ENCODE data around the gene DYNLT4. TPM values are rescaled to one million over a fixed set of nuclear protein-coding genes. Genes with fewer than 3 reads are reported as not detected.

Gene DYNLT4
- total and polyA plus RNA-seq, 2 of the 13 experiments (the other 11 are each of a cell fraction or from before 2014, with no cell fraction given): 0.77 TPM; not detected in 1

DNA sequence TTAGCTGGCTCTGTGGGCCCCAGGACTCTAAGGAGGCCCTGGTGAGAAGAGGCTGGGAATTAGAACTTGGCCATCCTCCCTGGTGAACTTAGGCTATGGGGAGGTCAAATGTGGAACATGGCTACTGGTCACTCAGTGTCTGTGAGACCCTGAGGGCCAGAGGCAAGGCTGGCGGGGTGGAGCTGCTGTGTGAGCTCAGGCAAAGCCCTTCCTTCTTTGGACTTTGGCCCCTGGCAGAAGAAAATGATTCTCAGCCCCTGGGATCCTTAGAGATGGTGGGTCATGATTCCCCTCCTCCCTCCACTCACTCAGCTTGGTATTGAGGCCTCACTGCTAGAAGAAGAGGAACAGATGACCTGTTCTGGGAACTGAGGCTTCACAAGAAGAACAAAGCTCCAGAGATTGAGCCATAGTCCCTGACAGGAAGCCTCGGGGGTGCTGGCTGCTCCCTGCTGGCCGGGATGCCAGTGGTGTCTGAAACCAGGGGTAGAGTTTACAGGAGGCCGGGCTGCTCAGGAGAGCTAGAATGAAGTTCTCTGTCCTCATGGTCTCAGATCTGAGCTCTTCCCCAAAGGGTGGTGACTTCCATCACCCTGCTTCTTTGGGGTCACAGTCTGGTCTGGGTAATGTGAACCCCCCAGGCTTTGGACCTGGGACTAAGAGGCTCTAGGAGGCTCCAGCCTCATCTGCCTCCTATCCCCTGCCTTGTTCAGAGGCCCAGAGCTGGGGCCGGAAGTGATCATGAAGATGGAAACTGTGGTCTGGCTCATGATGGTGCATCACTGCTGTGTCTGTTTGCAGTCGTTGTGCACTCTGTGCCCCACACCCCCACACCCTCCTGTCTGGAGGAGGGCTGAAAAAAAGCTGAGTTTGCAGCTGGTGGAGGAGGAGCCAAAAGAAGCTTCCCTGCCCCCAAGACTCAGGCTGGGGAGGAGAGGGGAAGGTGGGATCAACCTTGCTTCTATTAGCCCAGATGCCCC lies 2.1 kb upstream of the DYNLT4 start:
- peak overlapping the region; percentile 99 for H3K9ac ChIP-seq (ENCODE audit: insufficient read depth, low read depth, low read length)
- no peaks in the 10 kb centered on the region for H3K9me3 ChIP-seq (ENCODE audit: low read length)
- peak; percentile 18 for ATAC-seq
- POLR2A ChIA-PET: interaction anchor here (0.9 to 12.9 kb wide), 23 partner anchors 10 to 682 kb away, joined by 3 to 570 read pairs (median 11); partner anchors contain the start of genes BEST4, EIF2B3, HECTD3 and MUTYH
- peak; percentile 66 for DNase-seq (ENCODE audit: low spot score)
- H3K27ac ChIP-seq (ENCODE audit: extremely low read length, insufficient read depth, low read length): peak overlapping the region; percentile 100
- H4K20me1 ChIP-seq (ENCODE audit: insufficient read depth, low read length): no peaks in the 10 kb centered on the region
- peaks cover 11% of the 10 kb centered on the region for H3K79me2 ChIP-seq (ENCODE audit: insufficient read depth, low read length)
- peaks cover 0 to 16% of the 10 kb centered on the region in 2 experiments; a peak in 2 of 5 replicates for H3K36me3 ChIP-seq (replicated peaks in 1 of 2; ENCODE audit: control insufficient read depth in 1 of 2, insufficient read depth in 2 of 2, low read length in 2 of 2)
- intact Hi-C loops (cut with micrococcal nuclease; ENCODE audit: unreplicated experiment) (loop anchor here (2.0 kb wide), 2 partner anchors 16 to 18 kb away; no protein-coding TSS in a partner anchor), in situ Hi-C loops (cut with HindIII; ENCODE audit: extremely low pct_ligation_motif_present, low pct_unique_long_range_greater_than_20kb) (no loop called here)
- H2AFZ ChIP-seq (ENCODE audit: low read length): no peak overlapping the region
- TSS peak; percentile 47 for BruUV-seq (replicated peaks)
- peak overlapping the region; percentile 98 for H3K4me2 ChIP-seq (ENCODE audit: low read depth, low read length)
- FAIRE-seq: peak; percentile 80
- no peaks in the 10 kb centered on the region for H3K27me3 ChIP-seq (ENCODE audit: control insufficient read depth in 1 of 2, insufficient read depth in 2 of 2, low read length in 2 of 2)
- peak overlapping the region; percentile 70 to 87 (median 78) for H3K4me3 ChIP-seq (replicated peaks in 1 of 3; ENCODE audit: insufficient read depth in 1 of 3, low read depth in 2 of 3, low read length in 3 of 3)
- peaks cover 72% of the 10 kb centered on the region for H3K4me1 ChIP-seq (ENCODE audit: insufficient read depth, low read length)
- 3% methylated on average over 4 of the region's 6 CpGs for WGBS (ENCODE audit: low lambda C conversion rate)
- CTCF ChIA-PET (ENCODE audit: low intra/inter-chr PET ratio, low total read pairs): no interaction called here
- TF ChIP-seq RORA (CRISPR knock-in tag; IDR thresholded peaks at IDR 0.05) (no peak), ZNF703 (CRISPR knock-in tag; IDR thresholded peaks at IDR 0.05; ENCODE audit: borderline replicate concordance) (no peak), NR2F6 (IDR thresholded peaks at IDR 0.05) (no peak), NR2F6 (CRISPR knock-in tag; IDR thresholded peaks at IDR 0.05) (no peak), SKI (IDR thresholded peaks at IDR 0.05; ENCODE audit: partially characterized antibody) (no peak), ZNF205 (CRISPR knock-in tag; IDR thresholded peaks at IDR 0.05) (no peak), TMF1 (CRISPR knock-in tag; IDR thresholded peaks at IDR 0.05; ENCODE audit: low read depth) (no peak), FOXC1 (CRISPR knock-in tag; IDR thresholded peaks at IDR 0.05; ENCODE audit: borderline replicate concordance) (peak; percentile 65; the same call in 1 of the 2 replicates), MAZ (IDR thresholded peaks at IDR 0.05; ENCODE audit: borderline replicate concordance, low read depth, low read length) (no peak), MAZ (CRISPR knock-in tag; IDR thresholded peaks at IDR 0.05; ENCODE audit: low read depth) (no peak; the same call in none of the 2 replicates), ASH2L (IDR thresholded peaks at IDR 0.05; ENCODE audit: insufficient read length, low read depth, low read length) (no peak), ZSCAN30 (CRISPR knock-in tag; IDR thresholded peaks at IDR 0.05) (no peak)
- TF ChIP-seq, protein P1, sequence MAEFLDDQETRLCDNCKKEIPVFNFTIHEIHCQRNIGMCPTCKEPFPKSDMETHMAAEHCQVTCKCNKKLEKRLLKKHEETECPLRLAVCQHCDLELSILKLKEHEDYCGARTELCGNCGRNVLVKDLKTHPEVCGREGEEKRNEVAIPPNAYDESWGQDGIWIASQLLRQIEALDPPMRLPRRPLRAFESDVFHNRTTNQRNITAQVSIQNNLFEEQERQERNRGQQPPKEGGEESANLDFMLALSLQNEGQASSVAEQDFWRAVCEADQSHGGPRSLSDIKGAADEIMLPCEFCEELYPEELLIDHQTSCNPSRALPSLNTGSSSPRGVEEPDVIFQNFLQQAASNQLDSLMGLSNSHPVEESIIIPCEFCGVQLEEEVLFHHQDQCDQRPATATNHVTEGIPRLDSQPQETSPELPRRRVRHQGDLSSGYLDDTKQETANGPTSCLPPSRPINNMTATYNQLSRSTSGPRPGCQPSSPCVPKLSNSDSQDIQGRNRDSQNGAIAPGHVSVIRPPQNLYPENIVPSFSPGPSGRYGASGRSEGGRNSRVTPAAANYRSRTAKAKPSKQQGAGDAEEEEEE (CRISPR knock-in tag; IDR thresholded peaks at IDR 0.05; ENCODE audit: borderline replicate concordance): no peak
- TF ChIP-seq, protein P2, sequence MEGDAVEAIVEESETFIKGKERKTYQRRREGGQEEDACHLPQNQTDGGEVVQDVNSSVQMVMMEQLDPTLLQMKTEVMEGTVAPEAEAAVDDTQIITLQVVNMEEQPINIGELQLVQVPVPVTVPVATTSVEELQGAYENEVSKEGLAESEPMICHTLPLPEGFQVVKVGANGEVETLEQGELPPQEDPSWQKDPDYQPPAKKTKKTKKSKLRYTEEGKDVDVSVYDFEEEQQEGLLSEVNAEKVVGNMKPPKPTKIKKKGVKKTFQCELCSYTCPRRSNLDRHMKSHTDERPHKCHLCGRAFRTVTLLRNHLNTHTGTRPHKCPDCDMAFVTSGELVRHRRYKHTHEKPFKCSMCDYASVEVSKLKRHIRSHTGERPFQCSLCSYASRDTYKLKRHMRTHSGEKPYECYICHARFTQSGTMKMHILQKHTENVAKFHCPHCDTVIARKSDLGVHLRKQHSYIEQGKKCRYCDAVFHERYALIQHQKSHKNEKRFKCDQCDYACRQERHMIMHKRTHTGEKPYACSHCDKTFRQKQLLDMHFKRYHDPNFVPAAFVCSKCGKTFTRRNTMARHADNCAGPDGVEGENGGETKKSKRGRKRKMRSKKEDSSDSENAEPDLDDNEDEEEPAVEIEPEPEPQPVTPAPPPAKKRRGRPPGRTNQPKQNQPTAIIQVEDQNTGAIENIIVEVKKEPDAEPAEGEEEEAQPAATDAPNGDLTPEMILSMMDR (CRISPR knock-in tag; IDR thresholded peaks at IDR 0.05): peak; percentile 46
- TF ChIP-seq, protein P3, sequence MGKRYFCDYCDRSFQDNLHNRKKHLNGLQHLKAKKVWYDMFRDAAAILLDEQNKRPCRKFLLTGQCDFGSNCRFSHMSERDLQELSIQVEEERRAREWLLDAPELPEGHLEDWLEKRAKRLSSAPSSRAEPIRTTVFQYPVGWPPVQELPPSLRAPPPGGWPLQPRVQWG (CRISPR knock-in tag; IDR thresholded peaks at IDR 0.05; ENCODE audit: borderline replicate concordance, low read depth): no peak
- TF ChIP-seq, protein P4, sequence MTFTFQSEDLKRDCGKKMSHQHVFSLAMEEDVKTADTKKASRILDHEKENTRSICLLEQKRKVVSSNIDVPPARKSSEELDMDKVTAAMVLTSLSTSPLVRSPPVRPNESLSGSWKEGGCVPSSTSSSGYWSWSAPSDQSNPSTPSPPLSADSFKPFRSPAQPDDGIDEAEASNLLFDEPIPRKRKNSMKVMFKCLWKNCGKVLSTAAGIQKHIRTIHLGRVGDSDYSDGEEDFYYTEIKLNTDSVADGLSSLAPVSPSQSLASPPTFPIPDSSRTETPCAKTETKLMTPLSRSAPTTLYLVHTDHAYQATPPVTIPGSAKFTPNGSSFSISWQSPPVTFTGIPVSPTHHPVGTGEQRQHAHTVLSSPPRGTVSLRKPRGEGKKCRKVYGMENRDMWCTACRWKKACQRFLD (CRISPR knock-in tag; IDR thresholded peaks at IDR 0.05; ENCODE audit: borderline replicate concordance): no peak
- TF ChIP-seq, protein P5, sequence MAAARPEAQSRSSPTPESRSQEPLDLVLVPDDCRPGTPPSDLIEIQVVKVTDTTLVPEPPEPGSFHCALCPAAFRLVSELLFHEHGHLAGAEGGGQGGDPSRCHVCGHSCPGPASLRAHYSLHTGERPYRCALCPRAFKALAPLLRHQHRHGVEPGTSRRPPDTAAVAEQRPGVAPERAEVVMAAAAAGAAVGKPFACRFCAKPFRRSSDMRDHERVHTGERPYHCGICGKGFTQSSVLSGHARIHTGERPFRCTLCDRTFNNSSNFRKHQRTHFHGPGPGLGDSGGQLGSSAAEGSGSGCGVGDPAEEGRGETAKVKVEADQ (CRISPR knock-in tag; IDR thresholded peaks at IDR 0.05; ENCODE audit: borderline replicate concordance): no peak
